ENCODE data around the gene SUB1.
A peak's percentile ranks its signal among the peaks of the same experiment; 100 is the strongest.

GRCh38 chr5:32542216-32543059 is 42.9 kb upstream of the SUB1 start:
- no peak for TF ChIP-seq CTCF (IDR thresholded peaks at IDR 0.05; ENCODE audit: extremely low read depth in 1 of 2, insufficient read depth in 1 of 2, low read depth in 1 of 2, low read length in 2 of 2)
- no peak for TF ChIP-seq EZH2 (IDR thresholded peaks at IDR 0.05; ENCODE audit: borderline replicate concordance, low read depth, low read length, severe bottlenecking)
- TF ChIP-seq POLR2AphosphoS5 (IDR thresholded peaks at IDR 0.05; ENCODE audit: insufficient read depth, low read depth, low read length), result no peak
- TF ChIP-seq, protein P1, sequence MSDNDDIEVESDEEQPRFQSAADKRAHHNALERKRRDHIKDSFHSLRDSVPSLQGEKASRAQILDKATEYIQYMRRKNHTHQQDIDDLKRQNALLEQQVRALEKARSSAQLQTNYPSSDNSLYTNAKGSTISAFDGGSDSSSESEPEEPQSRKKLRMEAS (IDR thresholded peaks at IDR 0.05; ENCODE audit: insufficient read depth, insufficient read length), result no peak
- TF ChIP-seq POLR2A (IDR thresholded peaks at IDR 0.05; ENCODE audit: low read depth, low read length), result no peak
- TF ChIP-seq MYC (IDR thresholded peaks at IDR 0.05; ENCODE audit: low read depth, low read length), result no peak
- peak; percentile 33 for TF ChIP-seq JUN (IDR thresholded peaks at IDR 0.05; ENCODE audit: borderline replicate concordance, insufficient read depth, insufficient read length, low read depth)
- TF ChIP-seq FOS (IDR thresholded peaks at IDR 0.05; ENCODE audit: borderline replicate concordance, insufficient read depth, low read length), result no peak
- TF ChIP-seq GATA2 (IDR thresholded peaks at IDR 0.05; ENCODE audit: insufficient read depth, insufficient read length, low read depth, low read length), result no peak
